Measurements from ENCODE around the gene RC3H2.

Gene RC3H2

GRCh38 chr9:122897969-122898368, 7.2 kb downstream of the RC3H2 start:
- TF ChIP-seq BACH2 (CRISPR knock-in tag; IDR thresholded peaks at IDR 0.05; ENCODE audit: borderline replicate concordance), result no peak
- no peak for TF ChIP-seq CREB5 (CRISPR knock-in tag; IDR thresholded peaks at IDR 0.05; ENCODE audit: low read depth)
- TF ChIP-seq ZNF8 (CRISPR knock-in tag; IDR thresholded peaks at IDR 0.05), result no peak
- TF ChIP-seq ISL1 (CRISPR knock-in tag; IDR thresholded peaks at IDR 0.05), result no peak
- no peak for TF ChIP-seq RARB (CRISPR knock-in tag; IDR thresholded peaks at IDR 0.05)
- no peak for ATAC-seq

DNA sequence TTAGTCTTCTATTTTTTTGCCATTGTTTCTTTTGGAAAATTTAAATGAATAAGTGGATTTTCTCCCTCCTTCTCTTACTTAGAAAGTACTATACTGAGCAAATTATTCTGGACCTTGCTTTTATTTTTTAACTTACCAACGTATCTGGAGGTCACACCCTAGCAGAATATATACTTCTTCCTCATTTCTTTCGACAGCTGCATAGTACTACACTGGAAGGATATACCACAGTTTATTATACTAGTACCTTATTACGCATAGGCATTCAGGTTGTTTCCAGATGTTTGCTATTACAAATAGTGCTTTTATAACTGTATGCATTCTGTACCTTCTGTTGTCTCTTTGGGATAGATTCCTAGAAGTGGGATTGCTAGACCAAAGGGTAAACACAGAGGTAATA, 16.7 kb downstream of the RC3H2 start:
- TF ChIP-seq ZNF8 (CRISPR knock-in tag; IDR thresholded peaks at IDR 0.05) (0 out of 2 replicates have a peak, but pooled peaks have one; percentile 19), SNAI2 (CRISPR knock-in tag; IDR thresholded peaks at IDR 0.05) (no peak), ZC3H10 (CRISPR knock-in tag; IDR thresholded peaks at IDR 0.05) (no peak), CSDC2 (CRISPR knock-in tag; IDR thresholded peaks at IDR 0.05) (no peak)
- no peak for ATAC-seq

GRCh38 chr9:122883125-122883524, 22.0 kb downstream of the RC3H2 start:
- no peak for ATAC-seq
- TF ChIP-seq ZNF8 (CRISPR knock-in tag; IDR thresholded peaks at IDR 0.05), result no peak
- no peak for TF ChIP-seq ZC3H10 (CRISPR knock-in tag; IDR thresholded peaks at IDR 0.05)
- TF ChIP-seq ESRRG (CRISPR knock-in tag; IDR thresholded peaks at IDR 0.05), result no peak
- TF ChIP-seq BACH2 (CRISPR knock-in tag; IDR thresholded peaks at IDR 0.05; ENCODE audit: borderline replicate concordance), result no peak
- TF ChIP-seq ZNF70 (CRISPR knock-in tag; IDR thresholded peaks at IDR 0.05), result no peak
- TF ChIP-seq ZFP3 (CRISPR knock-in tag; IDR thresholded peaks at IDR 0.05), result no peak
- TF ChIP-seq ZNF565 (CRISPR knock-in tag; conservative IDR thresholded peaks at IDR 0.05; ENCODE audit: low read depth), result no peak
- no peak for TF ChIP-seq CSDC2 (CRISPR knock-in tag; IDR thresholded peaks at IDR 0.05)
- TF ChIP-seq ARNTL (CRISPR knock-in tag; IDR thresholded peaks at IDR 0.05; ENCODE audit: borderline replicate concordance, low read depth), result no peak
- TF ChIP-seq, protein P1, sequence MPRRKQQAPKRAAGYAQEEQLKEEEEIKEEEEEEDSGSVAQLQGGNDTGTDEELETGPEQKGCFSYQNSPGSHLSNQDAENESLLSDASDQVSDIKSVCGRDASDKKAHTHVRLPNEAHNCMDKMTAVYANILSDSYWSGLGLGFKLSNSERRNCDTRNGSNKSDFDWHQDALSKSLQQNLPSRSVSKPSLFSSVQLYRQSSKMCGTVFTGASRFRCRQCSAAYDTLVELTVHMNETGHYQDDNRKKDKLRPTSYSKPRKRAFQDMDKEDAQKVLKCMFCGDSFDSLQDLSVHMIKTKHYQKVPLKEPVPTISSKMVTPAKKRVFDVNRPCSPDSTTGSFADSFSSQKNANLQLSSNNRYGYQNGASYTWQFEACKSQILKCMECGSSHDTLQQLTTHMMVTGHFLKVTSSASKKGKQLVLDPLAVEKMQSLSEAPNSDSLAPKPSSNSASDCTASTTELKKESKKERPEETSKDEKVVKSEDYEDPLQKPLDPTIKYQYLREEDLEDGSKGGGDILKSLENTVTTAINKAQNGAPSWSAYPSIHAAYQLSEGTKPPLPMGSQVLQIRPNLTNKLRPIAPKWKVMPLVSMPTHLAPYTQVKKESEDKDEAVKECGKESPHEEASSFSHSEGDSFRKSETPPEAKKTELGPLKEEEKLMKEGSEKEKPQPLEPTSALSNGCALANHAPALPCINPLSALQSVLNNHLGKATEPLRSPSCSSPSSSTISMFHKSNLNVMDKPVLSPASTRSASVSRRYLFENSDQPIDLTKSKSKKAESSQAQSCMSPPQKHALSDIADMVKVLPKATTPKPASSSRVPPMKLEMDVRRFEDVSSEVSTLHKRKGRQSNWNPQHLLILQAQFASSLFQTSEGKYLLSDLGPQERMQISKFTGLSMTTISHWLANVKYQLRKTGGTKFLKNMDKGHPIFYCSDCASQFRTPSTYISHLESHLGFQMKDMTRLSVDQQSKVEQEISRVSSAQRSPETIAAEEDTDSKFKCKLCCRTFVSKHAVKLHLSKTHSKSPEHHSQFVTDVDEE (CRISPR knock-in tag; IDR thresholded peaks at IDR 0.05), result no peak
- TF ChIP-seq TCF4 (CRISPR knock-in tag; IDR thresholded peaks at IDR 0.05; ENCODE audit: borderline replicate concordance), result no peak
- no peak for TF ChIP-seq SNAI2 (CRISPR knock-in tag; IDR thresholded peaks at IDR 0.05)
- no peak for TF ChIP-seq ISL1 (CRISPR knock-in tag; IDR thresholded peaks at IDR 0.05)
- no peak for TF ChIP-seq PATZ1 (CRISPR knock-in tag; IDR thresholded peaks at IDR 0.05; ENCODE audit: borderline replicate concordance)

DNA sequence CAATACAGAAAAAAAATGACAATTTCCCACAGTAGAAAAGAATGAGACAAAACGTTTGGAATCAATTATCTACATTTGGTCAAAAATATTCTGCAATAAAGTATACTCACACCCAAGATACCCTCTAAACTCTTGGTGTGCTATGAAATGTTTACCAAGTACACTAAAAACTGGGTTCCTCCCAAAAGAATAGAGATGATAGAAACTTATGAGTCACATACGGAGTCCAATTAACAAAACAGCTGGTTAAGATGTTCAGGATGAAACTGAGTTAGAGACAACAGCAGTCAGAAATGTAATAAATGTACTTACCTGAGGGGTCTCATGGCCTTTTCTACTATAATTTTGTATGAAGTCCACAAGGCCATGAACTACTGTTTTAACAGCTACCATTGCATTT, 25.7 kb downstream of the RC3H2 start:
- no peak for ATAC-seq
- no peak for TF ChIP-seq POU6F1 (CRISPR knock-in tag; IDR thresholded peaks at IDR 0.05; ENCODE audit: borderline replicate concordance, low read depth)
- no peak for TF ChIP-seq ZNF70 (CRISPR knock-in tag; IDR thresholded peaks at IDR 0.05)
- no peak for TF ChIP-seq TCF4 (CRISPR knock-in tag; IDR thresholded peaks at IDR 0.05; ENCODE audit: borderline replicate concordance)
- TF ChIP-seq ZNF8 (CRISPR knock-in tag; IDR thresholded peaks at IDR 0.05), result no peak
- TF ChIP-seq ARNTL (CRISPR knock-in tag; IDR thresholded peaks at IDR 0.05; ENCODE audit: borderline replicate concordance, low read depth), result no peak
- TF ChIP-seq TOX (CRISPR knock-in tag; IDR thresholded peaks at IDR 0.05; ENCODE audit: borderline replicate concordance), result no peak
- TF ChIP-seq PATZ1 (CRISPR knock-in tag; IDR thresholded peaks at IDR 0.05; ENCODE audit: borderline replicate concordance), result no peak
- TF ChIP-seq ESRRG (CRISPR knock-in tag; IDR thresholded peaks at IDR 0.05), result no peak
- TF ChIP-seq ZFP30 (CRISPR knock-in tag; IDR thresholded peaks at IDR 0.05), result no peak
- no peak for TF ChIP-seq ISL1 (CRISPR knock-in tag; IDR thresholded peaks at IDR 0.05)
- TF ChIP-seq, protein P1 (CRISPR knock-in tag; IDR thresholded peaks at IDR 0.05), result no peak
- no peak for TF ChIP-seq GLIS3 (CRISPR knock-in tag; IDR thresholded peaks at IDR 0.05)
- TF ChIP-seq CSRNP3 (CRISPR knock-in tag; IDR thresholded peaks at IDR 0.05), result no peak
- no peak for TF ChIP-seq CSDC2 (CRISPR knock-in tag; IDR thresholded peaks at IDR 0.05)

All from SK-N-SH treated with all-trans-retinoic acid at 6 μM for 48 hours (cell line).